HG02759 (cell line): Measurements from ENCODE around the gene ZIC1.

Source experiments
- ATAC-seq: cut with Tn5 transposase; IDR thresholded peaks from one replicate; pipeline ENCODE4 v1.9.1; 2021; ENCODE audit warnings: mild to moderate bottlenecking, moderate library complexity; ENCODE audit not compliant: unreplicated experiment

Gene ZIC1

GRCh38 chr3:147379651-147380050 lies 29.5 kb upstream of the ZIC1 start:
- no peak for ATAC-seq

GRCh38 chr3:147380387-147380951 lies 28.7 kb upstream of the ZIC1 start:
- no peak for ATAC-seq

GRCh38 chr3:147380977-147381376 lies 28.2 kb upstream of the ZIC1 start:
- ATAC-seq: no peak

GRCh38 chr3:147381596-147381995 lies 27.6 kb upstream of the ZIC1 start:
- no peak for ATAC-seq

GRCh38 chr3:147383617-147384016 lies 25.5 kb upstream of the ZIC1 start:
- ATAC-seq: no peak

- no peak for ATAC-seq
Measured at GRCh38 chr3:147384210-147385058, 24.7 kb upstream of the ZIC1 start.

GRCh38 chr3:147385059-147386012 lies 23.8 kb upstream of the ZIC1 start:
- ATAC-seq: no peak

GRCh38 chr3:147387291-147387884 lies 21.8 kb upstream of the ZIC1 start:
- ATAC-seq: no peak

GRCh38 chr3:147387885-147388699 lies 21.1 kb upstream of the ZIC1 start:
- ATAC-seq: no peak

GRCh38 chr3:147388700-147389580 lies 20.2 kb upstream of the ZIC1 start:
- no peak for ATAC-seq

GRCh38 chr3:147389717-147390116 lies 19.4 kb upstream of the ZIC1 start:
- ATAC-seq: no peak

- no peak for ATAC-seq
Measured at GRCh38 chr3:147390589-147391569, 18.3 kb upstream of the ZIC1 start.

GRCh38 chr3:147391781-147392624 lies 17.2 kb upstream of the ZIC1 start:
- no peak for ATAC-seq

GRCh38 chr3:147392625-147392946 lies 16.6 kb upstream of the ZIC1 start:
- no peak for ATAC-seq

- no peak for ATAC-seq
Measured at GRCh38 chr3:147393261-147393942, 15.8 kb upstream of the ZIC1 start.

GRCh38 chr3:147393943-147394883 lies 15.0 kb upstream of the ZIC1 start:
- no peak for ATAC-seq
